Activated CD8-positive, alpha-beta T cell treated with anti-CD3 and anti-CD28 coated beads for 36 hours (primary cell): ENCODE results near the gene LIMA1. TPM values are rescaled to one million over a fixed set of nuclear protein-coding genes. Genes with fewer than 3 reads are reported as not detected.

Experiments used
- ATAC-seq: fragments of 200-7000 bp; cut with Tn5 transposase; one replicate; pipeline ENCODE4 v1.10.0; 2021; ENCODE audit warnings: mild to moderate bottlenecking, moderate library complexity
- CTCF ChIA-PET: fragments of 350-600 bp; sonication (Branson Sonifier 250); formaldehyde crosslinking; loops from one replicate; lab custom pipeline; 2021; ENCODE audit warnings: antibody characterized with exemption; lab: Charles Lee
- POLR2A ChIA-PET: fragments of 350-600 bp; sonication (Branson Sonifier 250); formaldehyde crosslinking; loops from one replicate; lab custom pipeline; 2021; ENCODE audit warnings: antibody characterized with exemption; lab: Charles Lee
- DNase-seq: peaks from one replicate; pipeline ENCODE4 v3.0.0-alpha.2; 2020
- H3K27ac Mint-ChIP-seq: one replicate; pipeline ENCODE4 v1.8.0; 2021; ENCODE audit warnings: mild to moderate bottlenecking, mixed read lengths
- H3K27me3 Mint-ChIP-seq: one replicate; pipeline ENCODE4 v1.8.0; 2021; ENCODE audit warnings: mixed read lengths
- H3K36me3 Mint-ChIP-seq: one replicate; pipeline ENCODE4 v1.8.0; 2021; ENCODE audit warnings: low read depth, mixed read lengths
- H3K4me1 Mint-ChIP-seq: one replicate; pipeline ENCODE4 v1.8.0; 2021; ENCODE audit warnings: low read depth, mixed read lengths
- H3K4me3 Mint-ChIP-seq: one replicate; pipeline ENCODE4 v1.8.0; 2021; ENCODE audit warnings: mild to moderate bottlenecking, moderate library complexity, mixed read lengths
- H3K9me3 Mint-ChIP-seq: one replicate; pipeline ENCODE4 v1.8.0; 2021; ENCODE audit warnings: mixed read lengths
- CTCF ChIP-seq: fragments of 200-600 bp; IDR thresholded peaks from one replicate; pipeline ENCODE4 v1.8.0; 2022; ENCODE audit warnings: antibody characterized with exemption, mild to moderate bottlenecking
- intact Hi-C: fragments of 100-400 bp; cut with micrococcal nuclease; formaldehyde crosslinking; loops from one replicate; pipeline ENCODE4 v1.10.0; 2022
- total RNA-seq, 2 experiments: library from RNA; stranded (reverse); gene quantifications; one replicate each; pipeline ENCODE4 v1.2.3, GENCODE V29; 2021

The LIMA1 gene
- total RNA-seq, 2 experiments from 2014 or later = 44.2 to 45.5 TPM

DNA sequence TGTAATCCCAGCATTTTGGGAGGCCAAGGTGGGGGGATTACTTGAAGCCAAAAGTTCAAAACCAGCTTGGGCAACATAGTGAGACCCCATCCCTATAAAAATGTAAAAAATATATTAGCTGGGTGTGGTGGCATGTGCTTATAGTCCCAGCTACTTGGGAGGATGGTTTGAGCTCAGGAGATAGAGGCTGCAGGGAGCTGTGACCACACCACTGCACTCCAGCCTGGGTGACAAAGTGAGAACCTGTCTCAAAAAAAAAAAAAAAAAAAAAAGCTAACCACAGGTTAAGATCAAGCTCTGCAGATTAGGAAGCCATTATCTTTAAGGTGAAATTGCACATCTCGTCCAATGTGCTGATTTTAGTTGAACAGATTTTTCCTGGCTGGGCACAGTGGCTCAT, 92.5 kb downstream of the LIMA1 start:
- Mint-ChIP-seq H3K36me3 (peaks cover 28% of the 10 kb centered on the region), H3K9me3 (no peaks in the 10 kb centered on the region), H3K4me3 (no peak overlapping the region), H3K27me3 (no peaks in the 10 kb centered on the region), H3K4me1 (peaks cover 35% of the 10 kb centered on the region), H3K27ac (no peak overlapping the region)
- ChIA-PET POLR2A (no interaction called here), CTCF (no interaction called here)
- ATAC-seq = no peak
- intact Hi-C loops = no loop called here
- no peak for TF ChIP-seq CTCF
- DNase-seq = no peak

- Mint-ChIP-seq H3K9me3 (no peaks in the 10 kb centered on the region), H3K4me1 (peaks cover 50% of the 10 kb centered on the region), H3K4me3 (no peak overlapping the region), H3K27me3 (no peaks in the 10 kb centered on the region), H3K36me3 (peaks cover 31% of the 10 kb centered on the region), H3K27ac (peak overlapping the region; percentile 92)
- ChIA-PET POLR2A (interaction anchor here (1.6 to 3.1 kb wide), 2 partner anchors 11 to 22 kb away, joined by 5 to 11 read pairs; partner anchors contain the start of gene CERS5), CTCF (interaction anchor here (1.1 to 1.8 kb wide), 2 partner anchors 78 to 125 kb away, joined by 3 to 4 read pairs; partner anchors contain the start of gene COX14)
- no peak for ATAC-seq
- TF ChIP-seq CTCF = no peak
- intact Hi-C loops = loop anchor here (10.0 kb wide), 1 partner anchor 126 kb away; no protein-coding TSS in a partner anchor
- DNase-seq = peak; percentile 33
Observed at GRCh38 chr12:50188875-50189575, 94.3 kb downstream of the LIMA1 start.

DNA sequence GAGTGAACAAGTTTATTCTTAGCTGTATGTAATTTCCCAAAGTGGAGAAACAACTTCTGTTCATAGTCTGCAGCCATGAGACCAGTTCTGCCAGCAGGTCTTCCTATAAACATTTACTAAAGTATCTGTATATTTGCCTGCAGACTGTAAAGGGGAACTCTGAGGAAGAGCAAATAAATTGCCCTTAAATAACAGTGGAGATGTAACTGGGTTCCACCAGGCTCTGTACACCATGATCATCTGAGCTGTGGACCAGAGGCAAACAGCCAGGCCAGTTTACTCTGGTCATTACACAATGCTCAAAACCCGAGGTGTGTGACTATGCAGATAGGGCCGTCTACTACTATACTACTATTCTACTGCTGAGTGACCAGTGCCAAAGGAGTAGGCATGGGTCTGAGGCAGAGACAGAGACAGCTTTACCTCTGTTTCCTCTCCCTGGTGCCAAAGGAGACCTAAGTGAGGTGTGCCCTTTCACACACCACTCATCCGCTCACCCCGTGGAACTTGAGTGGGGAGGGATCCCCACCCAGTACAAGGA, 95.0 kb downstream of the LIMA1 start:
- Mint-ChIP-seq H3K4me3 (no peak overlapping the region), H3K4me1 (peaks cover 50% of the 10 kb centered on the region), H3K27ac (peak overlapping the region; percentile 92), H3K36me3 (peaks cover 31% of the 10 kb centered on the region), H3K9me3 (no peaks in the 10 kb centered on the region), H3K27me3 (no peaks in the 10 kb centered on the region)
- no peak for TF ChIP-seq CTCF
- DNase-seq (no peak), ATAC-seq (no peak)
- ChIA-PET POLR2A (interaction anchor here (1.6 to 3.1 kb wide), 3 partner anchors 12 to 33 kb away, joined by 5 to 11 read pairs (median 11); partner anchors contain the start of gene CERS5), CTCF (interaction anchor here (1.0 to 4.5 kb wide), 6 partner anchors 12 to 102 kb away, joined by 3 to 26 read pairs (median 4); partner anchors contain the start of gene COX14)
- intact Hi-C loops = loop anchor here (10.0 kb wide), 1 partner anchor 126 kb away; no protein-coding TSS in a partner anchor

DNA sequence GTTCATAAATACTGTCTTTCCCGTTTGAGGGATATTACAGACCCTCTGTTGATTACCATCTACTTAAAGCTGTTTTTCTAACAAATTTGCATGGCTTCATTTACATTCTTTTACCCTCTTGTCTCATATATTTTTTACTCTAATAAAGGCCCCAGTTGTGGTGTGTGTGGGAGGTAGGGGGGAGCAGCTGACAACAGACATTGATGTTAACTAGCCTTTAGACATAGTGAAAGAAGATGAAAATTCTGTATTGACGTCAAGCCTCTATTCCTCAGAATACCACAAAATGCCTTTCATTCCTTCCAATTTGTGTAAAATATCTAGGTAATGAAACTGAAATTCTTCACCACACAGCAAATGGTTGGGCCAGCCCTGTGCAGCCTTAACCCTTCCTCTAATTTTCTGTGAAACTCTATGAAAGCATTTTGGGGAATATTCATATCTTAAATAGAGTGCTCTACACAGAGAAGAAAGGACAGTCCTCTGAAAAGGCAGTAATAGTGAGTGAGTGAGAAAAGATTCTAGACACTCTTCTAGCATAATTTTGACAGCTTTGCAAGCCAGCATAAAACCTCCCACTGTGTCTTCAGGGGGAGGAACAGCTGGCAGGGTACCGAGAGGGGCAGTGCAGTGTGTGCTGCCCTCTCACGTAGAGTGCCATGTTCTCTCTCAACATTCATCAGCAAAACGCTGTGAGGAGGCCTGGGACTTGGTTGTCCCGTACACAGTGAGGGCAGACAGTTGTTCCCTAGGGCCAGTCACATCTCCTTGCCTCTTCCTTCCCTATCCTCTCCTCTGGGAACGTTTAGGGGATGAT, 96.0 kb downstream of the LIMA1 start:
- no peaks in the 10 kb centered on the region for H3K27me3 Mint-ChIP-seq
- peak overlapping the region; percentile 92 for H3K27ac Mint-ChIP-seq
- peaks cover 24% of the 10 kb centered on the region for H3K36me3 Mint-ChIP-seq
- peaks cover 50% of the 10 kb centered on the region for H3K4me1 Mint-ChIP-seq
- ATAC-seq (peak; percentile 82), DNase-seq (peak; percentile 84)
- peak overlapping the region; percentile 19 for H3K4me3 Mint-ChIP-seq
- intact Hi-C loops = loop anchor here (10.0 kb wide), 1 partner anchor 128 kb away; no protein-coding TSS in a partner anchor
- POLR2A ChIA-PET = interaction anchor here (0.9 to 3.1 kb wide), 6 partner anchors 13 to 96 kb away, joined by 4 to 11 read pairs (median 4); partner anchors contain the start of genes CERS5 and LIMA1
- no peak for TF ChIP-seq CTCF
- H3K9me3 Mint-ChIP-seq = no peaks in the 10 kb centered on the region
- CTCF ChIA-PET = interaction anchor here (0.6 to 4.5 kb wide), 13 partner anchors 9 to 128 kb away, joined by 3 to 26 read pairs (median 4); partner anchors contain the start of gene COX14
